Fibroblast of lung (primary cell): ENCODE measurements around the gene ITCH.

Source experiments
- EZH2 ChIP-seq: IDR thresholded peaks from 2 replicates; pipeline ENCODE4 v1.5.1; 2012; ENCODE audit warnings: low read length, control low read depth, mild to moderate bottlenecking; ENCODE audit errors: missing control alignments
- TF ChIP-seq, protein P1 (sequence below), 2 donors: IDR thresholded peaks in 1 of 2; conservative IDR thresholded peaks in 1 of 2; 1 replicate in 1 of 2; 2 replicates in 1 of 2; pipeline ENCODE4 v1.5.1; 2011 to 2012; ENCODE audit warnings: low read length in 2 of 2, control low read depth in 1 of 2, inconsistent platforms in 1 of 2, low read depth in 1 of 2, mild to moderate bottlenecking in 1 of 2

DNA sequence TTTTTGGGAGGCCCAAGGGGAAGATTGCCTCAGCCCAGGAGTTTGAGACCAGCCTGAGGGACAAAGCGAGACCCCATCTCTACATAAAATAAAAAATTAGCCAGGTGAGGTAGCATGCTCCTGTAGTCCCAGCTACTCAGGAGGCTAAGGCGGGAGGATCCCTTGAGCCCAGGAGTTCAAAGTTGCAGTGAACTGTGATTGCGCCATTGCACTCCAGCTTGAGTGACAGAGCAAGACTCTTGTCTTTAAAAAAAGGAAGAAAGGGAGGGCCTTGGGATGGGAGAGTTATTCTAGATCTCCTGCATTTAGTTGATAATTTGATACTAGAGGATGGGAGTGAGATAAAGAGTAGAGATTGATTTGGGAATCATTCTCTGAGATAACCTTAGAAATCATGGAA lies 68.1 kb downstream of the ITCH start:
- TF ChIP-seq, protein P1, sequence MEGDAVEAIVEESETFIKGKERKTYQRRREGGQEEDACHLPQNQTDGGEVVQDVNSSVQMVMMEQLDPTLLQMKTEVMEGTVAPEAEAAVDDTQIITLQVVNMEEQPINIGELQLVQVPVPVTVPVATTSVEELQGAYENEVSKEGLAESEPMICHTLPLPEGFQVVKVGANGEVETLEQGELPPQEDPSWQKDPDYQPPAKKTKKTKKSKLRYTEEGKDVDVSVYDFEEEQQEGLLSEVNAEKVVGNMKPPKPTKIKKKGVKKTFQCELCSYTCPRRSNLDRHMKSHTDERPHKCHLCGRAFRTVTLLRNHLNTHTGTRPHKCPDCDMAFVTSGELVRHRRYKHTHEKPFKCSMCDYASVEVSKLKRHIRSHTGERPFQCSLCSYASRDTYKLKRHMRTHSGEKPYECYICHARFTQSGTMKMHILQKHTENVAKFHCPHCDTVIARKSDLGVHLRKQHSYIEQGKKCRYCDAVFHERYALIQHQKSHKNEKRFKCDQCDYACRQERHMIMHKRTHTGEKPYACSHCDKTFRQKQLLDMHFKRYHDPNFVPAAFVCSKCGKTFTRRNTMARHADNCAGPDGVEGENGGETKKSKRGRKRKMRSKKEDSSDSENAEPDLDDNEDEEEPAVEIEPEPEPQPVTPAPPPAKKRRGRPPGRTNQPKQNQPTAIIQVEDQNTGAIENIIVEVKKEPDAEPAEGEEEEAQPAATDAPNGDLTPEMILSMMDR (conservative IDR thresholded peaks at IDR 0.05 in 1 of 2, IDR thresholded peaks at IDR 0.05 in 1 of 2; ENCODE audit: low read depth in 1 of 2, low read length in 2 of 2): no peak
- TF ChIP-seq EZH2: no peak
